ENCODE measurements around the gene CARNS1. TPM values are rescaled to one million over a fixed set of nuclear protein-coding genes. Genes with fewer than 3 reads are reported as not detected.

The CARNS1 gene
- total and polyA plus RNA-seq, 2 experiments from 2014 or later, result 2.4 to 7.7 TPM

DNA sequence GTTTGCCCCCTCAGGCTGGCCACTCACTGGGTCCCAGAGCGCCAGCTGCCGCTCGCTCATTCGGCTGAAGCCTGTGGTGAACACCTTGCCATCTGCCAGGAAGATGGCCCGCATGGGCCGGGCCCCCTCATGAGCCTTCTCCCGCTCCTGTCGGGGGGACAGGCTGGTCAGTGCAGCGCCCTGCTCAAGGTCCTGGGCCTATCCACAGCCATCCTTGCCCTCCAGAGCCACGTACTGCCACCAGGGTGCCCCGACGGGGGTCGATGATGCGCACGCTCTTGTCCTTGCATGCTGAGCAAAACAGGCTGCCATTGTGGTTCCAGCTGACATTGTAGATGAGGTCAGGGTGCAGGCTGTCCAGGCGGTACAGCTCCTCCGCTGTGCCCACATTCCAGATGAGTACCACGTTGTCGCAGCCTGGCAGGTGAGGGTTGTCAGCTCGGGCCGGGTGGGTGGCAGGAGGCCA lies 25.7 kb downstream of the CARNS1 start:
- no peaks in the 10 kb centered on the region for H3K36me3 ChIP-seq (replicated peaks; ENCODE audit: insufficient read depth, low read depth)
- 95% methylated on average over 21 of the region's 21 CpGs for WGBS (ENCODE audit: low lambda C conversion rate, missing lambda C conversion rate)
- no peaks in the 10 kb centered on the region for H4K20me1 ChIP-seq (ENCODE audit: insufficient read depth, poor library complexity, severe bottlenecking)
- H3K79me2 ChIP-seq, result peaks cover 21% of the 10 kb centered on the region
- H3K27ac ChIP-seq, result no peak overlapping the region
- no peaks in the 10 kb centered on the region for H3K9me3 ChIP-seq (ENCODE audit: low read depth)
- DNase-seq (ENCODE audit: low spot score), result no peak
- no peak overlapping the region for H3K4me2 ChIP-seq
- H3K27me3 ChIP-seq, result no peaks in the 10 kb centered on the region
- H3K4me1 ChIP-seq (ENCODE audit: insufficient read depth), result peaks cover 16% of the 10 kb centered on the region
- H3K4me3 ChIP-seq, result no peak overlapping the region
- H2AFZ ChIP-seq, result no peak overlapping the region
- TF ChIP-seq EZH2phosphoT487 (IDR thresholded peaks at IDR 0.05; ENCODE audit: low read depth, severe bottlenecking, unreplicated experiment), result no peak
- TF ChIP-seq, protein P1, sequence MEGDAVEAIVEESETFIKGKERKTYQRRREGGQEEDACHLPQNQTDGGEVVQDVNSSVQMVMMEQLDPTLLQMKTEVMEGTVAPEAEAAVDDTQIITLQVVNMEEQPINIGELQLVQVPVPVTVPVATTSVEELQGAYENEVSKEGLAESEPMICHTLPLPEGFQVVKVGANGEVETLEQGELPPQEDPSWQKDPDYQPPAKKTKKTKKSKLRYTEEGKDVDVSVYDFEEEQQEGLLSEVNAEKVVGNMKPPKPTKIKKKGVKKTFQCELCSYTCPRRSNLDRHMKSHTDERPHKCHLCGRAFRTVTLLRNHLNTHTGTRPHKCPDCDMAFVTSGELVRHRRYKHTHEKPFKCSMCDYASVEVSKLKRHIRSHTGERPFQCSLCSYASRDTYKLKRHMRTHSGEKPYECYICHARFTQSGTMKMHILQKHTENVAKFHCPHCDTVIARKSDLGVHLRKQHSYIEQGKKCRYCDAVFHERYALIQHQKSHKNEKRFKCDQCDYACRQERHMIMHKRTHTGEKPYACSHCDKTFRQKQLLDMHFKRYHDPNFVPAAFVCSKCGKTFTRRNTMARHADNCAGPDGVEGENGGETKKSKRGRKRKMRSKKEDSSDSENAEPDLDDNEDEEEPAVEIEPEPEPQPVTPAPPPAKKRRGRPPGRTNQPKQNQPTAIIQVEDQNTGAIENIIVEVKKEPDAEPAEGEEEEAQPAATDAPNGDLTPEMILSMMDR (IDR thresholded peaks at IDR 0.05; ENCODE audit: poor library complexity), result no peak
- TF ChIP-seq EZH2 (IDR thresholded peaks at IDR 0.05; ENCODE audit: borderline replicate concordance), result no peak
- no peaks in the 10 kb centered on the region for H3K9me2 ChIP-seq (replicated peaks; ENCODE audit: insufficient read depth)

DNA sequence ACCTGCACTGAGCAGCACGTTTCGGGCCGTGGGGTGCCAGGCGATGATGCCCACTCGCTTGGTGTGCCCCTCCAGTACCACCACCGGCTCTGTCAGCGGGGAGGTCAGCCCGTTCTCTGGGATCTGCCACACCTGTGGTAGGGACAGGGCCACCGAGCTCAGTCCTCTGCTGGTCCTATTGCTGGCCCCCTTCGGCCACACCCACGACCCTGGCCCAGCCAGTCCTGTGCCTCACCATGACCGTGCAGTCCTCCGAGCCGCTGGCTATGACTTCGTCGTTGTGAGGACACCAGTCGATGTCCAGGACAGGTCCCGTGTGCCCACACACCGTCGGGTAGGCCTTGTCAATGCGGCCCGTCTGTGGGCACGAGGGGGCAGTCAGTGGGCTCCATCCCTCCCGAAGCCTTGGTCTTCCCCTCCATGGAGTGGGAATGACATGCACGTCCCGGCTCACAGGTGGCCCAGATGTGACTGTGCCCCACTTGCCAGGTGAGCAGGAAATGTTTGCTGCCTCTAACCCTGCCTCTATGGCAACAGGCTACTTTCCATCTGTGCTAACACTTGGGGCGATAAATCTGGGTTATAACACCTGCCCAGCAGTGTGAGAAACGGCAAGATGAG lies 26.4 kb downstream of the CARNS1 start:
- Histone ChIP-seq H3K27ac (no peak overlapping the region), H3K36me3 (replicated peaks; ENCODE audit: insufficient read depth, low read depth) (no peaks in the 10 kb centered on the region), H3K79me2 (peaks cover 21% of the 10 kb centered on the region), H2AFZ (no peak overlapping the region), H3K4me2 (peak overlapping the region; percentile 93), H3K9me3 (ENCODE audit: low read depth) (no peaks in the 10 kb centered on the region), H3K4me1 (ENCODE audit: insufficient read depth) (peaks cover 16% of the 10 kb centered on the region), H3K9me2 (replicated peaks; ENCODE audit: insufficient read depth) (no peaks in the 10 kb centered on the region), H3K27me3 (no peaks in the 10 kb centered on the region), H4K20me1 (ENCODE audit: insufficient read depth, poor library complexity, severe bottlenecking) (no peaks in the 10 kb centered on the region), H3K4me3 (no peak overlapping the region)
- WGBS (ENCODE audit: low lambda C conversion rate, missing lambda C conversion rate), result 92% methylated on average over 20 of the region's 28 CpGs
- DNase-seq (ENCODE audit: low spot score), result no peak
- TF ChIP-seq, protein P1 (IDR thresholded peaks at IDR 0.05; ENCODE audit: poor library complexity), result no peak
- TF ChIP-seq EZH2 (IDR thresholded peaks at IDR 0.05; ENCODE audit: borderline replicate concordance), result no peak
- TF ChIP-seq EZH2phosphoT487 (IDR thresholded peaks at IDR 0.05; ENCODE audit: low read depth, severe bottlenecking, unreplicated experiment), result no peak

GRCh38 chr11:67442504-67443404 lies 27.3 kb downstream of the CARNS1 start:
- H2AFZ ChIP-seq, result peak overlapping the region; percentile 23
- DNase-seq (ENCODE audit: low spot score), result no peak
- no peaks in the 10 kb centered on the region for H3K27me3 ChIP-seq
- peak overlapping the region; percentile 80 for H3K27ac ChIP-seq
- 43% methylated on average over 35 of the region's 45 CpGs for WGBS (ENCODE audit: low lambda C conversion rate, missing lambda C conversion rate)
- H3K36me3 ChIP-seq (replicated peaks; ENCODE audit: insufficient read depth, low read depth), result no peaks in the 10 kb centered on the region
- H3K4me1 ChIP-seq (ENCODE audit: insufficient read depth), result peaks cover 16% of the 10 kb centered on the region
- TF ChIP-seq EZH2 (IDR thresholded peaks at IDR 0.05; ENCODE audit: borderline replicate concordance), result no peak
- TF ChIP-seq, protein P1 (IDR thresholded peaks at IDR 0.05; ENCODE audit: poor library complexity), result no peak
- no peak for TF ChIP-seq EZH2phosphoT487 (IDR thresholded peaks at IDR 0.05; ENCODE audit: low read depth, severe bottlenecking, unreplicated experiment)
- no peaks in the 10 kb centered on the region for H4K20me1 ChIP-seq (ENCODE audit: insufficient read depth, poor library complexity, severe bottlenecking)
- no peaks in the 10 kb centered on the region for H3K9me2 ChIP-seq (replicated peaks; ENCODE audit: insufficient read depth)
- H3K9me3 ChIP-seq (ENCODE audit: low read depth), result no peaks in the 10 kb centered on the region
- peaks cover 21% of the 10 kb centered on the region for H3K79me2 ChIP-seq
- peak overlapping the region; percentile 90 for H3K4me3 ChIP-seq
- H3K4me2 ChIP-seq, result peak overlapping the region; percentile 93

Data from hepatocyte (in vitro differentiated cells).